Measurements from ENCODE around the gene SLC1A2.

Gene SLC1A2

DNA sequence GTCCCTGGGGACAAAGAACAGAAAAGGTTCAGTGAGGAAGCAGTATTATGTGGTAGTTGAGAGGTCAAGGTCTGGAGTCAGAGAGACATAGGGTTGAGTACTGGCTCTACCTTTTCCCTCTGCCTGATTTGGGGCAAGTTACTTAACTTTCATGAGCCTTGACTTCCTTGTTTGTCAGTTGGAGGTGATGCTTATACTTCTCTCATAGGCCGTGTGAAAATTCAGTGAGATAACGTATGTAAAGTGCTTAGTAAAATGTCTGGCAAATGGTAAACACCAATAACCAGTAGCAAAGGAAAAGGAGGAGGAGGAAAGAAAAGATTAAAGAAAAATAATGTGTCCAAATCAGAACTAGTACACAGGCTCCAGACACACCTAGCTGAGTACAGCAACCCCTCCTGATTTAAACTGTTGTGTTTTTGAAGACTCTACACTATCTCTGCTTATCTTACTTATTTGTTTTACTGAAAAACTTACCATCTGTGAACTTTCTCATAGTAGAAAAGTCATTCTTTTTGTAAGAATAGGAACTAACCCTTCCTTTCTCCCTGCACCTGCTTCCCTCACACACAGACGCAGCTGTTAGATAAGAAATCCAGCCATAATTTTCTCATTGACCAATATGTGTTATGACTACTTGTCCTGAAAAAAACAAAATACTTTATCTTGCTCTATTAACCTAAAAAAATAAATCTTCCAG is 153.5 kb downstream of the SLC1A2 start:
- no peak for DNase-seq

DNA sequence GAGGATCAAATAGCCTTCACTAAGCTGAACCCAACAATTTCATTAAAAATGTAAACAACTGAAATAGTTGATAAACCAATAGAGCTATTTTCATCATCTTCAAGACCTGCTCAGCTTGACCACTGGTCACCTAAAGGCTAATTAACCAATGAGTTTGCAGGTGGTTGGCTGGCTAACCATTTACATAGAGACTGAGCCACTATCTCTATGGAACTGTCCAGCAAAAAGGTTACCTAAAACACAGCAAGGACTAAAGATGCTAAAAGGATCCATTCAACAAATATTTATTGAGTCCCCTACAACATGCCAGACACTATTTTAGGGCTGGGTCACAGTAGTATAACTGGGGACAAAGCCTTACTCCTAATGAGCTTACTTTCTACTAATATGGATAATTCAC is 156.6 kb downstream of the SLC1A2 start:
- DNase-seq: no peak

- DNase-seq: no peak
Observed at GRCh38 chr11:35262056-35262455, 157.3 kb downstream of the SLC1A2 start.

DNA sequence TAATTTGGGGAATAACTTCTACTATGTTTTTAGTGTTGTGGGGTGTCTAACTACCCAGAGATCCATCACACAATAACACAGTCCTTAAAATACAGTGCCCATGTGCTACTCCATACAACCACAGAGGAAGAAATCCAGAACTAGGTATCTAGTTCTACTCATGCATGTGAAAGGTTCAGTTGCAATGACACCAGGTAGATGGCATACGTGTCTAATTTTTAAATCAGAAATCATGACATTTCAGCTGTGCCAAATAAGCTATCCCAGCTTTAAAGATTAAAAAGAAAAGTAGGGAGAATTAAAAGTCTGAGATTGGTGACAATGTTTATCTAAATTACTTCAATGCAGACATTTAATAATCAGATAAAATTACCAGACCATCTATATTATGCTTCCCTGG is 158.2 kb downstream of the SLC1A2 start:
- DNase-seq: no peak

GRCh38 chr11:35260342-35260985 is 158.9 kb downstream of the SLC1A2 start:
- DNase-seq: no peak

DNA sequence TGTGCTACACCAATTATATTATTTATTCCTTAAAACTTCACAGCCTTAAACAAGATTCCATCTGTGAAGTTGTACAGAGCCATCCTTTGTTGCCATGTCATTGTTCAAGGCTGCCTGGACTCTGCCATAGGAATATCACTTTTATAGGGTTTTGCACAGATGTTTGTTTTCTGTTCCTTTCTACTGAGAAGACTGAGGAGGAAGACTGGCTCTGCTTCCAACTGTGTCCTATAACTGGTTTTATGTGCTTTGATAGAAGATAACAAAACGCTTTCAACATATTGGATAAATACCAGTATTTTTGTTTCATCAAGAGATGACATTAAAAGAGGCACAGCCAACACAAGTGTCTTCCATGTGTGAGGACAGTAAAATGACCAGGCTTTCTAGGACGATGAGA is 159.8 kb downstream of the SLC1A2 start:
- DNase-seq: no peak

DNA sequence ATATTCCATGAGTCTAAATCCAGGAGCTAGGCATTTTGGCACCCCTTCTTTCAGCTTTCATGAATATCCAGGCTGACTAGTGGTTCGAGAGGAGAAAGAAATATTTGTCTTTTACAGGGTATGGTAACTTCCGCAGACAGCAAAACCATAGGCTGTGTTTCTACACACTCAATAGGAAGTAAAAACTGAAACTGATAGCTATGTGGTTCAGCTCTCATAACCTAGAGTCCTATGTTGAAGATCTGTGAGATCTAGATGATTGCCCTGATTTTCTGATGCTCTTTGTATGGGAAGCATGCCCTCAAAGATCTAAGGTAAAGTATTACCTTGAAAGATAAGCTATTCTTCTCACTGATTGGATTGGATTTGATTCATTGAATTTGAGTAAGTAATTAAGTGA is 162.1 kb downstream of the SLC1A2 start:
- DNase-seq: no peak

DNA sequence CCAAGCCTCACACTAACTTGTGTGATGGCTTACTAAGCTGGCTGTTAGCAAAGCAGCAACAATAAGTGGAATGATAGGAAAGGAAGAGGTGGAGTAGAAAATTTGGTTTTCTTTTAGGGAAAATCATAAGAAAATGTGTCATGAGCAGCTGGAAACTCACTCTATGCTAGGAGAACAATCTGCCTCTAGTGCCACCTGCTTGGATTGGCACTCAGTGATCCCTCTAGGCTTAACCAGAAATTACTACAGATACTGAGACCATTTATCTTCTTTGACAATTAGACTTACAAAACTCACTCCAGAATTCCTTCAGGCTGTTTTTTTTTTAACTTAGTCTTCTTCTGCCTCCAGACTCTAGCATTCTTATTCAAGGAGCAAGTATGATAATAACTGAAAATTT is 163.1 kb downstream of the SLC1A2 start:
- no peak for DNase-seq

DNA sequence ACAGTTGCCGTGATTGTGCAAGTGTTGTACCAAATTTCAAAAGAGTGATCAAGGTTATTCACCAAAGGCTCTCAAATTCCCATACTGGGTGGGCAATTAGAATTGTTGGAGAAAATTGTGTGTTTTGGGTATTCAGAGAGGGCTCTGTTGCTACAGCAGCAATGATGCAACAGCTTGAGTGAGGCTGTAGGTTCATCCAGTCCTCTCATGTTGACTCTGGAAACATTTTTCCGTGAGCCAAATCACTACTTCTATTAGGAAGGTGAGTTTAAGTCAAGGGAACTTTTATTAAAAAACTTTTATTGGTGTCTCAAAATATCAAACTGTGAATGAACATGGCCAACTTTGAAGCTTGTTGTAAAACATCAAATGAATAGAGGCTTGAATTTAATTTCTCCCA is 163.8 kb downstream of the SLC1A2 start:
- no peak for DNase-seq

DNA sequence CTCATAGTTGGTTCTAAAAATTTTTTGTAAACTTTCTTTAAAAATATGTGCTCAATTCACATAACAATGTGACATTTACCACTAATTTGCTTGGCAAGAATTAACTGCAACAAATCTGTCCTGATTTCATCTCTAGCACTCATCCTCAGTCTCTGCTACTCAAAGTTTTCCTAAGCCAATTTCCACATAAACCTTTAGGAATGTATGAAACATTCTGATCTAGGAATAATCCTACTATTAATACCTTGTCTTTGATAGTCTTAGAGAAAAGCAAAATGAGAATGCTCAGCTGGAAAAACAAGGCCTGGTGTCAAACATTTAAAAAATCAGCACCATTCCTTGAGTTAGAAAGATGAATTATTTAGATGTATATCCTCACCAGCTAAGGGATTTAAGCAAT is 166.1 kb downstream of the SLC1A2 start:
- no peak for DNase-seq

GRCh38 chr11:35250621-35251020 is 168.7 kb downstream of the SLC1A2 start:
- DNase-seq: no peak

GRCh38 chr11:35250192-35250591 is 169.2 kb downstream of the SLC1A2 start:
- no peak for DNase-seq

DNA sequence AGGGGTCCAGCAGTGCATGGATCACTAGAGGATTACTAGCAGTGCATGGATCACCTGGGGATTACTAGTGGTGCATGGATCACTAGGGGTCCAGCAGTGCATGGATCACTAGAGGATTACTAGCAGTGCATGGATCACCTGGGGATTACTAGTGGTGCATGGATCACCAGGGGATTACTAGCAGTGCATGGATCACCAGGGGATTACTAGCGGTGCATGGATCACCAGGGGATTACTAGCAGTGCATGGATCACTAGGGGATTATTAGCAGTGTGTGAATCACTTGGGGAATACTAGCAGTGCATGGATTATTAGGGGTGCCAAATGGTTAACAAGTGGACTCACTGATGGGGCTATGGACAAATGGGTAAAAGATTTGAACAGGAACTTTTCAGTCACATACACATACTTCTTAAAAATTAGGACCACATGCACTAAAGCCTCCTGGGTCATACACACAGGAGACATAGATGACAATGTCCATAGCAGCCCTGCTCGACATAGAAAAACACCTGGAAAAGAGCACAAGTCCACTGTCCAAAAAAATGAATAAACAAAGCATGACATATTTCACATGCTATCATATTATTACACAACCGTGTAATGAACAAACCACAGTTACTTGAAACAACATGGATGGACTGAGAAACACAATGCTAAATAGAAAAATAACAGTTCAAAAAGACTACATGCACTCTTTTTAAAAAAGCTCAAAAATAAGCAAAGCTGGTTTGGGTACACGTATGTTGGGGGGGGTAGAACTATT is 170.6 kb downstream of the SLC1A2 start:
- DNase-seq: no peak

DNA sequence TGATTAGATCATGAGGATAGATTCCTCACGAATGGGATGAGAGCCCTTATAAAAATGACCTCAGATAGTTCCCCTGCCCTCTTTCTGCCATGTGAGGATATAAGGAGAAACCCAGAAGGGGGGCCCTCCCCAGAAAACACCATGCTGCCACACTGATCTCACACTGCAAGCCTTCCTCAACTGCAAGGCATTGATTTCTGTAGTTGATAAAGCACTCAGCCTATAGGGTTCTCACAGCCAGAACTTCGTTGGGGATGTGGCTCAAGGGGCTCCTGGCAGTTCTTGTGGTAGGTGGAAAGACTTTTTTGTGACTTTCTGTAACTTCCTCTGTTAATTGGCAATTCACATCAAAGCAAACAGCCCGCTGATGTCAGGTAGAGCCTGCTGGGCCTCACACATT is 171.5 kb downstream of the SLC1A2 start:
- DNase-seq: no peak

GRCh38 chr11:35247428-35247827 is 171.9 kb downstream of the SLC1A2 start:
- DNase-seq: no peak

- DNase-seq: no peak
Observed at GRCh38 chr11:35246745-35247144, 172.6 kb downstream of the SLC1A2 start.

- DNase-seq: no peak
Observed at GRCh38 chr11:35245786-35246185, 173.6 kb downstream of the SLC1A2 start.

- no peak for DNase-seq
Observed at GRCh38 chr11:35245056-35245455, 174.3 kb downstream of the SLC1A2 start.

DNA sequence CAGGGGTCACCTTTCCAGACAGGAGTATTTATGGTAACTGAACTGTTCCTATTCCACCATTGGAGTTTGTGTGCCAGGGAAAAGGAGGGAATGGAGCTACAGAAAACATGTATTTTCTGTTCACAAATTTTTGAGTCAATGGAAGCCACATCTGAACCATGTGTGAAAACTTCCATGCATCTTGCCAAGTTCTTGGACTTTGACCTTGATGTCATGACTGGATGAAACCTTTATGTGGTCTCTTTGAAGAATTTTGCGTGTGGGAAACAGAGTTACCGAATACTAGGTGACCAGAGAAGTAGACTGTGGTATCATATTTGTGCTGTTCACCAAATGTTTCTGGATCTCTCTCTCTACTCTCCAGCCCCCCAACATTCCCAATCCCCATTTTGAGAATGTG is 175.6 kb downstream of the SLC1A2 start:
- DNase-seq: no peak

GRCh38 chr11:35242412-35243242 is 176.7 kb downstream of the SLC1A2 start:
- DNase-seq: no peak

GRCh38 chr11:35241531-35241930 is 177.8 kb downstream of the SLC1A2 start:
- DNase-seq: no peak

GRCh38 chr11:35241083-35241482 is 178.3 kb downstream of the SLC1A2 start:
- no peak for DNase-seq

- no peak for DNase-seq
Observed at GRCh38 chr11:35239471-35240075, 179.8 kb downstream of the SLC1A2 start.
